HG02678 (cell line): ENCODE results near the gene ATOH8.

ENCODE experiments used
- ATAC-seq: cut with Tn5 transposase; IDR thresholded peaks from one replicate; pipeline ENCODE4 v1.9.1; 2021; ENCODE audit warnings: mild to moderate bottlenecking, moderate library complexity; ENCODE audit not compliant: unreplicated experiment

The ATOH8 gene

DNA sequence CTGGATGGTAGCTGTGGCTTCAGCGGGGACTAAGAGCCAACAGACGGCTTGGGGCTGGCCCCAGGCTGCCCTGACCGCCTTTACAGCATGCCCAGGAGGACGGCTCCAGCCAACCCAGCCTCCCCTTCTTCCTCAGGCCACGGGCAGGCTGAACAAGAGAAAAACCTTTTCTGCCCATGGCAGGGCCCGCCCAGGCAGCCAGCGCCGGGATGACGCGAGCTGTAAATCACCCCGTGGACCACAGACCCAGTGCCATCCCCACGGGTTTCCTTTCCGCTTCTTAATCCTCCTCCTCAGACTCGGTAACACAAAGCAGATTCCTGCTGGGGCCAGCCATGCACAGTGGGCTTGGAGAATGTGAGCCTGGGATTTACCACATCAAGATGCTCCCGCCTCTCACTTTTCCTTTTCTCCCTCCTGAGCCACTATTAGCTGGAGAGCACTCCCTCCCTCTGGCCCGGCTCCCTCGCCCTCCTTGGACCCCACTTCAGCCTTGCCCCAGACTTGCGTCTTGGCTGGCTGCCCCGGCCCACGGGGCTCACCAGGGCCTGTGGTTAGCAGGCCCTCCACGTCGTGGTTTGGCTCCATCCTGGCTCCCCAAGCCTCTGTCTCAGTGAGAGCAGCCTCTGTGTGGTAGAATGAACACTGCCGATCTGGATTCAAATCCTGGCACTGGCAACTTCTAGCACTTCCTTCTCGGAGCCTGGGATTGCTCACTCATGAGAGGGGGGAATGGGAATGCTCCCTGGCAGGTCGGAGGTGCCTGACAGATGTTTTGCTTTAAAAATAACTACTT lies 31.4 kb downstream of the ATOH8 start:
- no peak for ATAC-seq

DNA sequence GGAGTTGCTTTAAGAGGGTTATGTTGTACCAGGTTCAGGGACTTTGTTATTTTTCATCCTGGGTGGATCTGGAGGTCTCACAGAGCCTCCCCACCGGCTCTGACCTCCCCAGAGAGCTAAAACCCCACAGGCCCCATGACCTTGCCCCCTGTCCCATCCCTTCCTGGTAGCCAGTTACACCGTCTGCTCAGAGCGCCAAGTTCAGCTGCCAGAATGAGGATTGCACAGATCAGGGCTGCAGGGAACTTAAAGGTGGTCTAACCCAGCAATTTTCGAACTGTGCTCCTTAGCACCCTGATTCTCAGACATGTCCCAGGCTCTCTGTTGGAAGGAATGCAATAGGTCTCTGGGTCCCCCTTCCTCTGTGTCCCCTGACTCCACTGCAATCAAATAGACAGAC lies 32.1 kb downstream of the ATOH8 start:
- ATAC-seq: no peak

DNA sequence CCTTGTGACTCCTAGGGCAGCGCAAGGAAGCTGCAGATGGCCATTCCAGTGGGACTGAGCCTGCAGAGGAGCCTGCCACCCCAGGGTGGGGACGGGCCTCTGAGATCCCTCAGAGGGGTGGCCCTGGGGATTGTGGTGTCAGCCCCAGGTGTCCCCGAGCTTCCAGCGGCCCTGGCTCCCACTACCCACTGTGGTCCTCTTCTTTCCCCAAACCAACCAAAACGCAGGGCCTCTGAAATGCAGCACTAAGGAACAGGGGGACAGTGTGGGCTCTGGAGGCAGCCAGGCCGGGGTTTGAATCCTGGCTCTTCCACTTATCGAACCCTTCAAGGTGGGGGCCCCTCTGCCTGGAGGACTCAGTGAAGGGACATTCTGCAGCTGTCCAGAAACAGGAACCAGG lies 32.7 kb downstream of the ATOH8 start:
- ATAC-seq: no peak

DNA sequence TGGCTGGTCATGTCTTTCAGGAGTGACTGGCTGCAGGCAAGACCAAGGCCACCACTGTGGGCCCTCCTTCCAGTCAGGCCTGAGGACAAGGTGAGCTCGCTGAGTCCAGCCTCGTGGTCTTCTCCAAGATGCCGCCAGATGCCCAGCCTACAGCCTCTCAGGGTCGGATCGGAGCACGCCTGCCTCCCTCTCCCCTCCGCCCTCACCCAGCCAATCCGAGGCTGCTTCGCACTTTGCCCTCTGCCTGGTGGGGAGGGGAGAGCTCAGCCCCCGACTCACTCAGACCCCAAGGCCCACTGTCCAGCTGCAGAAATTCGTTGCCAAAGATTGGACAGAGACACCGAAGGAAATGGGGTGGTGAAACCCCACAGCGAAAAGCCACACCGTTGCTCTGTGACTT lies 33.1 kb downstream of the ATOH8 start:
- no peak for ATAC-seq

DNA sequence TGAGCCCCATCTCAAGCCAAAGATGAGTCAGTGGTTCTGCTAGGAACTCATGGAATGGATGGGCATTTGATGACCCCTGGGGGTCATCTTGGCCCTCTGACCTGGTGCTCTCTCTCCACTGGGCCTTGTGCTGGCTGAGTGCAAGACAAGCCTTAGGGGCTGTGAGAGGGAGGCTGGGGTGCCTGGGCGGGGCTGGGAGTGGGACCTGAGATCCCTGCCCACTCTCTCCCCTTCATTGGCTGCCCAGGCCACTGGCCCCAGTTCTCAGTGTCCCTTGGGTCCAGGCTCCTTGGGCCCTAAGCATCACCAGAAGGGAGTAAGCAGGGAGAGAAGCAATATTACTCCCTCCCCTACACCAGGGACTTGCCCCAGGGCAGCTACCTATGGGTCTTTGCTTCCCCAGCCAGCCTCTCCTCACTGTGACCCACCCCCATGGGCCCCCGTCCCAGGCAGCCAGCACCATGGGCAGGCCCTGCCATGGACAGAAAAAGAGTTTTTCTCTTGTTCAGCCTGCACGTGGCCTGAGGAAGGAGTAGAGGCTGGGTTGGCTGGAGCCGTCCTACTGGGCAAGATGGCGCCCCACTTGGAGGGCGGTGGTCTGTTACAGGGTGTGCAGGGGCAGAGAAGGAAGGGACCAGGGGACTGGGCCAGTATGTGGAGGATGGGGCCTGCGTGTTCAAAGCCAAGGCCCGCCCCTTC lies 33.6 kb downstream of the ATOH8 start:
- no peak for ATAC-seq

DNA sequence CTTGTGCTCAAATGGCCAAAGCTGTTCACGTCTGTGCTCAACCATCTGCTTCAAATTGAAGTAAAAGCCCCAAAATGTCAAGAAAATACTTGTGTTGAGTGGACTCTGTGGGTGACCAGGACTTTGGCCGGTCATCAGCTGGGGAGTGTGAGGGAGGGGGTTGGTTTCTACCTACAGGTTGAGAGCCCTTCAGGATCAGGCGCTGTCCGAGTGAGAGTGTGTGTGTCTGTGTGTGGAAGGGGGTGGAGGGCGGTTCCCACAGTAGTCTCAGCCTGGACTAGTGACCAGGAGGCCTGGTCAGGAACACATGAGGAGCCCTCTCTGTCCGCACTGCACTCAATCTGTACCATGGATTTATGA lies 34.2 kb downstream of the ATOH8 start:
- no peak for ATAC-seq

DNA sequence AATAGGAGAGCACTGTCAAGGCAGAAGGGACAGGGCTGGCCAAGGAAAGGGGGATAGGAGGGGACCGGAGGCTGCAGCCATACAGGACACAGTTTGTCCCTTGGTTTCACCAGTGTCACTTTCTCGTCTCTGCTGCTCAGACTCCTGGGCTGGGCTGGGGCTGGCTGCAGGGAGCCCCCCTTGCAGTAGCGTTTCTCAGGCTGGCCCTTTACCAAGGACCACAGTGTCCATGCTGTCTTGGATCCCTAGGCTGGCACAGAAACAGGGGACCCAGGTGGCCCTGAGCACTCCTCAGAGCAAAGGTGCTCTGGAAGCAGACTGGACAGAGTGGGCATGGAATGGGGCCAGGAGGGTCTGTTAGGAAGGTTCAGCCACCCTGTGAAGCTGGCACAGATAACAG lies 34.8 kb downstream of the ATOH8 start:
- no peak for ATAC-seq

DNA sequence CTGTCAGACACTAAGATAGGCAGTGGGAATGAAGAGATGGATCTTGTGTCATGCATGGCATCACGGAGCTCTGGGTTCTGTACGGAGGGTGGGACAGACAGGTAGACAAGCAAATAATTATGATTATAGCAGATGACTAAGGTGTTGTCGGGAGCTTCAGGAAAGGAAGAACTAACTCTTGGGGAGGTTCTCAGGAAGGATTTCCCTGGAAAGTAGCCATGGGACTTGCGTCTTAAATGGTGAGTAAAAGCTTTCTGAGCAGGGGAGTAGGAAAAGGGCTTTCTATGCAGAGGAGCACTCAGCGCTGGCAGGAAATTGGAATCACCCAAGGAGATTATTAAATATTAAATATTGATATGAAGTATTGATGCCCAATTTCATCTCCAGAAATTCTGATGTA lies 35.5 kb downstream of the ATOH8 start:
- no peak for ATAC-seq

DNA sequence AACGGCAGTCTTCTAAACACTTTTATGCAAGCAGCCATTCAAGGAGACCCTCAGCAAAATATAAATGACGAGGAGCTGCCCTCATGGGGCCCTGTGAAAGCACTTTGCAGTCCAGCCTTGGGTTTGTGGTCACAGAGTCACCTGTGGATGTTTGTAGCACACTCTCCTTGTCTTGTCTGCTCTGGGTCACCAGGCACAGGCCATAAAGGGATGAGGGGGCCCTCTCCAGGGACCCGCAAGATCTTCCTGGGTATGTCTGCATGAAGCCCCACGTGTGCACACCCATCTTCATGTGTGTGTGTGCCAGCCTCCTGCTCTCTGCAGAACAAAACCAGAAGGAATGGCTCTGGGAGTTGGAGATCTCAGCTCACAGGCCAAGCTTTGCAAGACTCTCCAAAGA lies 36.2 kb downstream of the ATOH8 start:
- ATAC-seq: no peak

DNA sequence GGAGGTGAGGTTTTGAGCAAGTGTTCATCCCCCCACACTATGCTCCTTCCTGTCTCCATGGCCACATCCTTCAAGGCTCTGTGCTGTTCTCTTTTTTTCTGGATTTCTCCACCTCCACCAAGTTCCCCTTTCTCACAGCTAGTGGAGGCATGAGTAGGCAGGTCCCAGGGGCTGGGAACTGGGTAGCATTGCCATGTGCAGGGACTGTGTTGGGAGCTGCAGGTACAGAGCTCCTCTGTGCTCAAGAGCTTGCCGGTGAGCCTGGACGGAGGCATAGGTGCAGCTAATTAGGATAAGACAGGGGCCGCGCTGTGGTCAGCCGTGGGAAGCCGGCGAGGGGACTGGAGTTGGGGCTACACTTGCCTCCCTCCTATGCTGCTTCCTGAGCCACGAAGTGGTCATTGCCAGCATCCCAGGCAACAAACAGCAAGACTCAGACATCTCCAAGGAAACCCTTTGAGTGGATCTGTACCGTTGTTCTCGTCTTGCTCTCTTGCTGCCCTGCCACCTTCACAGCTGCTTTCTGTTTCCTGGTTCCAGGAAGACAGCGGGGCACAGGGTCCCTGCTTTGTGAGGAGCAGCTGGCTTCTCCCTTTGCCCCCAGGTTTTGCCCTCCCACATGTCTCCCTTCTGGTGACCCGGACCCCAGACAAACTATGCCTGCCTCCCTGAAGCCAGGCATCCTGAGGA lies 36.9 kb downstream of the ATOH8 start:
- ATAC-seq: no peak

DNA sequence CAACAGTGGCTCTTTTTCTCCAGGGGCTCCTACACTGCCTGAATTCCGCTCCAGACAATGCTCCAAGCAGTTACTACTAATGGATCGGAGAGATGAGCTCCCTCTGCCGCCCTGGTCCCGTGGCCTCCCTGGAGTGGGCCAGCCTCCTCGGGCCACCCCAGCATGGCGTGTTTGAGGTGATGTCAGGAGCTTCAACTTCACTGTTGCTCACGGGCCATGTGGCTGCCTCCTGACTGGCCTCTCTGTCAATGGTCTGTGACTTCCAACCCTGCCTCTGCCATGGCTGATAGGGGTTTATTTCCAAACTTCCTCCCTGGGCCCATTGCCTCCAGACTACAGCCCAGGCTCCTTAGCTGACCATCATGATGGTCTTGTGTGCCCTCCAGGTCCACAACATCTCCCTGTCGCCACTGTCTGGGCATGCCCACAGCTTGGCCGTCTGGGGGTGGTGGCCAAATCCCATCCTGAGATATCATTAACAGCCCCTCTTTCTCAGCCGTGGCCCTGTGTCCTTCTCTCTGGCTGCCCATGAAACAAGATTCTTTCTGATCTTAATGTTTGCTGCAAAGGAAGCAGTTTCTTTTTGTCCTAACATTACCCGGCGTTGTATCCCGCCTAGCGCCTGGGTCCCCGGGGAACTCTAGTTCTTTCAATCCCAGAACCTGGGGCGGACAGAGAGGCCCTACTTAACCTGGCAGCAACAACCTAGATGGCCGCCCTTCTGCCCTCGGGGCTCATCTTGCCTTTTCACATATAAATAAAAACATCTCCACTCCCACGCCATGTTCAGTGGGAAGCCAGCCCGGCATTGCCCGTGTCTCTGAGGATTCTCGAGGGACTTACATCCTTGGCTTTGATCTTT lies 38.1 kb downstream of the ATOH8 start:
- ATAC-seq: no peak

DNA sequence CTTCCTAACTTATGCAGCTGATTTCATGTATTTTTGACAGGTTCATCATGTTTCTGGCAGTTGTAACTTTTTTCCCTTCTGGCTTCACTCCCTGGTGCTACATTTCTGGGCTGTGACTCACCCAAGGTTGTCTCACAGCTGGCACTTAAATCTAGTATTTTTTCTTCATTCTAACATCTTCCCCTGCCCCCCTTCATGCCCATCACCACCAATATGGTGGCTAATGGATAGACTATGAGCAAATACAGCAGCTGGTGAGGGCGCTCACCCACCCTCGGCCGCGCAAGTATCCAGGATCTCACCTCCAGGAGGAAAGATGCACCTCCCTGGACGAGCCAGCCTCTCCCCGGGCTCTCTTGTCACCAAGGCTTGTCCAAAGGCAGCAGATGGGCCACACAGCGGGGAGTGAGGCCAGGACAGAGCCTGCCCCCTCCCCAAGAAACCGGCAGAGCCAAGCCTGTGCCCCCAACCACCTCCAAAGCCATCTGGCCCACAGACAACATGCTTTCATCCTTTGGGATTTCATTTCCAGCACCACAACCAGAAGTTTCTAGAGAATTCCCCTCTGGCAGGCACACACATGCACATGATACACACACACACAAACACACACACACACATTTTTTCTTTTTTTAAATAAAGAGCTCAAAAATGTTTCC lies 39.1 kb downstream of the ATOH8 start:
- ATAC-seq: no peak

DNA sequence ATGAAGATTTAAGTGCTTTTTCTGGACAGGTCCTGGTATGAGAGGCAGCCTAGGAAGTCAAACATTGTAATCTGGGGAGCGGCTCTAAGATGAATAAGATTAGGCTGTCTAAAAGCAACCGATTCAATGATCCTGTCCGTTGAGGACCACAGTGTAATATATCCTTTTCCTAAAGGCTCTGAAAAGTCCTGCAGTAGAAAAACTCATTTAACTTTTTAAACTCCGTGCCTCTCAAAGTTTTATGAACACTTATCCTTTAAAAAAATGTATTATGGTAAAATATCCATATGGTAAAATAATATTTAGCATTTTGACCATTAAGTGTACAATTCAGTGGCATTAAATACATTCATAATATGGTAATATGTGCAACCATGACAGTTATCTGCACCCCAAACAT lies 39.8 kb downstream of the ATOH8 start:
- ATAC-seq: no peak

DNA sequence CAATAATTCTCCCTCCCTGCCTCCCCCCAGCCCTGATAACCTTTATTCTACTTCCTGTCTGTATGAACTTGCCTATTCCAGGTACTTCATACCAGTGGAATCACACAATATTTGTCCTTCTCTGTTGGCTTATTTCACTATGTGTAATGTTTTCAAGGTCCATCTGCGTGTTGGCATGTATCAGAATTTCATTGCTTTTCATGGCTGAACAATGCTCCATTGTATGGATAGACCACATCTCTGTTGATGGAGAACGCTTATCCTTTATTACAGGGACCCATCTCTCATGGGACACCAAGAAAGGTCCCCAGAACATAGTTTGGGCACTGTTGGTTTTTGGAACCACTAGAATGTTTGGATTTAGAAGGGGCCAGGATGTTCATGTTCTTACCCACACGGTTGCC lies 40.2 kb downstream of the ATOH8 start:
- no peak for ATAC-seq

DNA sequence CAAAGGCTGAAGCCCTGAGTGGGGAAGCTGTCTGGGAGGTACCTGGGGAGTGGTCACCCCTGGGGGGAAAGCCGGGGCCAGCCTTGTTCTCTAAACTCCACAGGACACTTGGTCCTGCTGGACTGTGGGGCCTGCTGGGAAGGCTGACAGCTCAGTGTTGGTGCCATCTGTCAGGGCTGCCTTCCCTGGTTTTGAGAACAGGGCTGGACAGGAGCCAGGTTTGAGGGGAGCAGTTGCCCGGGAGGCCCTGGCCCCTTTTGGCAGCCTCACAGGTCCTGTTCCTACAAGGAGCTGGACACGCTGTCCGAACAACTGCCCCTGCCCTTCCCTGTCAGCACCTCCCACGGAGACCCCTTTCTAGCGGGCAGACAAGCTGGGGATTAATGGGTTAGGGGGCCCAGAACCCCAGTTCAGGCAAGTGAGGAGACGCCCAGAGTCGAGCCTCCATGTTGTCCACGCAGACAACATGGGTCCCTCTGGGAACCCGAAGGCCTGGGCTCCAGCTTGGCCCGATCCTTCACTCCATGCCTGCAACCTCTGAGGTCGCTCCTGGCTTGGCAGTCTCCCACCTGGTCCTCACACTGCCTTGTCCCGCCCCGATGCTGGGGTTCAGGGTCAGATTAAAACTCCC lies 40.8 kb downstream of the ATOH8 start:
- no peak for ATAC-seq

DNA sequence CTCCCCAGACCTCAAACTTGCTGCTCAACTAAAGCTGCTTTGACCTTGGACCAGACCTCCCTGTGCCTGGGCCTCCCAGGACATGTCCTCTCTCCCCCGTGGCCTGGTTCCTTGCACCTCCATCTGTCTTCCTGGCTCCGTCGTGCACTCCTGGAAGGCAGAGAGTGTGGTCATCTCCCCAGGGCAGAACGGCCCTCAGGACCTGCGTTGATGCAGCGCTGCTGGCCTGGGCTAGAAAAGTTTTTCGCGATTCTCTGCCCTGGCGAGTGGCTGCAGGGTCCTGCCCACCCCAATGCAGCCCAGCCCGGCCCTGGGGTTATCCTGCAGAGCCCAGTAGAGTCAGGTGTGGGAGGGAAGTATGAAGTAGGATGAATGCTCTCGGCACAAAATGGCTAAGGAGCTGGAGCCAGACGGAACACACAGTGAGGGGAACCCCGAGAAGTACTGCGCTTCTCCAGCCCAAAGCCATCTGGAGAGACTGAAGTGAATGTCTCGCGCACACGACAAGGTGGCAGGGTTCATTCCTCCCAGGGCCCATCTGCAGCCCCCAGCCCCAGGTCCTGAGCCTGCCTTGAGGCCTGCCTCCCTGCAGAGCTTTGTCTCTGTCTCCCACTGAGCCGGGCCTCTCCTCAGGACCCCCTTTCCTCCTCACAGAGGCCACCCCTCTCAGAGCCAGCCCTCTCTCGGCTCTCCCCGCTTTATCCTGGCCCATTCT lies 41.7 kb downstream of the ATOH8 start:
- no peak for ATAC-seq

DNA sequence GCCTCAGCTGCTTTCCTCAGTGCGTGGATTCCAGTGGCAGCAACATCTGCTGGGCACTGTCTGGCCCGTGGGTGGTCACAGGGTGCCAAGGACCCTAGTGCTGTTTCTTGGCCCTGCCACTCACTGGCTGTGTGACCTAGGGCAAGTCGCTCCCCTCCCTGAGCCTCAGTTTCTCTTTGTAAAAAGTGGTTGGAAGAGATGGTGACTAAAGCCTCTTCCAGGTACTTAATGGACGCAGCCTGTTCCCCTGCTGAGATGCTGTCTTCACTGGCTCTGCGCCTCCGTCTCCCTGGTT lies 42.2 kb downstream of the ATOH8 start:
- ATAC-seq: no peak

DNA sequence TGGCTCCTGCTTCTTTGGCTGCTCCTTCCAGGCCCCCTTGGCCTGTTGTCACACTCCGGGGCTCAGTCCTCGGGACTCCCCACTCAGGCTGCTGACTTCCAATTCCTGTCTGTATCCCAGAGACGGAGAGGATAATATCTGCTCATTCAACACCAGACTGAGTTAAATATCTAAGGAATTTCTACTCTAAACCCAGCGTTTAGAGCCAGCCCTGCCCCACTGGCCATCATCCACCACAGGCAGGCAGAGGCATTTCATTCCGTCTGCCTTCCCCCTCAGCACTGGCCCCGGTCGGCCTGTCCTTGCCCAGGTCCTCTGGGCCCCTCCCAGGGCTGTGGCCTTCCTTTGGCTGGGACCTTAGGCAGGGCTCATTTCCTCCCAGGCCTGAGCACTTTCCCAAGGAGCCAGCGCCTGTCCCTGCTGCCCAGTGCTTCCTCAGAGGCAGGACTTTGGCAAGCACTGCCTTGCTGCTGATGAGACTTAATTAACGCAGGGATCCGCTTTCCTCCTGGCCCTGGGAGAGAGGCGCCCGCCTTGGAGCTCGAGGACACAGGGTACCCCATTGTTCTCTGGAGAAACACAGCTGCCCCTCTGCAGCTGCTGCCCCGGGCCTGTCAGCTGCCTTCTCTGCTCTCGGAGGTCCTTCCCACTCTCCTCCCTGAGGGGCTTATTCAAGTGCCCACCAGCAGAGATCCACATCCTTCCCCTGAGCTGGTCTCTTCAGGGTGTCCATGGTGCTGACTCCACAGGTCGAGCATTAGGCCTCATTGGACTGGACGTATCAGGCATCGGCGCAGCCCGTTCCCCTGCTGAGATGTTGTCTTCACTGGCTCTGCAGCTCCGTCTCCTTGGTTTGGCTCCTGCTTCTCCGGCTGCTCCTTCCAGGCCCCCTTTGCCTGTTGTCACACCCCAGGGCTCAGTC lies 42.8 kb downstream of the ATOH8 start:
- no peak for ATAC-seq

DNA sequence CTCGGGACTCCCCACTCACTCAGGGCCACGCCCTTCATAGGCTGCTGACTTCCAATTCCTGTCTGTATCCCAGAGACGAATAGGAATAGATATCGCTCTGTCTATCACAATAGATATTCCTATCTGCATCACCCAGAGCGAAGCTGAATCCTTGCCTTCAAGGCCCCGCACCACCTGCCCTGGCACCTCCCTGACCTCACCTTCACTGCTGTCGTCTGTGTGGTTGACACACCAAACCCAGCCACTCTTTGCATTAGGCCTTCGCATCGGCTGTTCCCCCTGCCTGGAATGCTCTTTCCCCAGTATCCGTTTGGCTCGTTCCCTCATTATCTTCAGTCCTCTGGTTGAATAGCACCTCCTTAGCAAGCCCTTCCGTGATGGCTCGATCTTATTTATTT lies 43.5 kb downstream of the ATOH8 start:
- no peak for ATAC-seq
